ENCODE measurements around the gene MAP1LC3C.

MAP1LC3C gene

DNA sequence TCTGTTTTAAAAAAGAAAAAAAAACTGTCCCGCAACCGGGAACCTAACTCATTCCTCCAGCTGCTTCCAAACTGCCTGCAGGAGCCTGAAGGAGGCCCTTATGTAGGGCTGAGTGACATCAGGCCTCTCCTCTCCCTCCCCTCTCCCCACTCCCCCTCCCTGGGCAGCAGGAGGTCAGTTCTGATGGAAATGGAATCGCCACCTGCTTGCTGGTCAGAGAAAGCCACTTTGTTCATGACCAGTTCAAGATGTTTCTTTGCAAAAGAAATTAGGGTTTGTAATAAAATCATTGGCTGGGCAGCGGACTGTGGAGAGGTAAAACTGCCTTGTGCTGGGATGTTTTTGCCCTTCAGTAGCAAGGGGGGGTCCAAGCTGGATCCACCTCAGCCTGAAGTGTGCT is at the start of gene MAP1LC3C:
TSS of gene MAP1LC3C (minus strand) at position 73 of the 400 bp plus-strand sequence. CDS start 90 bp downstream, outside the sequence.
- no peak for DNase-seq

DNA sequence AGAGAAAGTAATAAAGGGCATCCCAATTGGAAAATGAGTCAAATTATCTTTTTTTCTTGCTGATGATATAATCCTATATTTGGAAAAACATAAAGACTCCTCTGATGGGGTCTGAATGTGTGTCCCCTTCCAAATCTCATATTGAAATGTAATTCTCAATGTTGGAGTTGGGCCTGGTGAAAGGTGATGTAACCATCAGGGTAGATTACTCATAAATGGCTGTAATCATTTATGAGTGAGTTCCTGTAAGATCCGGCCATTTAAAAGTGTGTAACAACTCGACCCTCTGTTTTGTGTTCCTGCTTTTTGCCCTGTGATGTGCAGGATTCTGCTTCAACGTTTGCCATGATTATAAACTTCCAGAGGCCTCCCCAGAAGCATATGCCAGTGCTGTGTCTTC is 44.3 kb upstream of the MAP1LC3C start:
- DNase-seq: no peak

DNA sequence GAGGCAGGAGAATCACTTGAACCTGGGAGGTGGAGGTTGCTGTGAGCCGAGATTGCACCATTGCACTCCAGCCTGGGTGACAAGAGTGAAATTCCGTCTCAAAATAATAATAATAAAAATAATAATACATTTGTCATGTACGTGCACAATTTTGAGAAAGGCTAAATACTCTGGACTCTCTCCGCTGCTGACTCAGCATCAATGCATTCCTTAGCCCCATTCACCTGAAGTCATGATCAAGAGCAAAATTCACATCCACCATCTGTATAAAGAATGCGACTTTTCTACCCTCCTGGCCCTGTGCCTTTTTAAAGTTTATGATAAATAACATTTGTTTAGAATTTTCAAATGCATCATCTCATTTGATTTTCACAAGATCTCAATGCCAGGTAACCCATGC is 35.5 kb upstream of the MAP1LC3C start:
- DNase-seq: no peak

GRCh38 chr1:242033447-242033846 is 34.5 kb upstream of the MAP1LC3C start:
- DNase-seq: no peak

DNA sequence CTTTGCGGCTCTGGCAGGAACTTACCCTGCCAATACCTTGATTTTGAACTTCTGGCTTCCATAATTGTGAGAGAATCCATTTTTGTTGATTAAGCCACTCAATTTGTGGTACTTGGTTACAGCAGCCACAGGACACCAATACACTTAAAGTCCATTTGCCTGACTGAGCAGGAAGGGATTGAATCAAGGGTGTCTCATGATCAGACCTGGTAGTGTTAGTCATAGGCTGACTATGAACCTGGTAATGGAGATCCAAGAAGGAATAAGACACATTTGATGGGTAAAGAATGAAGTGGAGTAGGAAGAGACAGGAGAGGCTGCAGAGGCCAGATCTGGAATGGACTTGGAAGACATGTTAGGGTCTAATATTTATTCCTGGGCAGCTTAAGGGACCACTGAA is 31.2 kb upstream of the MAP1LC3C start:
- no peak for DNase-seq

- no peak for DNase-seq
Measured at GRCh38 chr1:242025681-242026080, 26.8 kb upstream of the MAP1LC3C start.

DNA sequence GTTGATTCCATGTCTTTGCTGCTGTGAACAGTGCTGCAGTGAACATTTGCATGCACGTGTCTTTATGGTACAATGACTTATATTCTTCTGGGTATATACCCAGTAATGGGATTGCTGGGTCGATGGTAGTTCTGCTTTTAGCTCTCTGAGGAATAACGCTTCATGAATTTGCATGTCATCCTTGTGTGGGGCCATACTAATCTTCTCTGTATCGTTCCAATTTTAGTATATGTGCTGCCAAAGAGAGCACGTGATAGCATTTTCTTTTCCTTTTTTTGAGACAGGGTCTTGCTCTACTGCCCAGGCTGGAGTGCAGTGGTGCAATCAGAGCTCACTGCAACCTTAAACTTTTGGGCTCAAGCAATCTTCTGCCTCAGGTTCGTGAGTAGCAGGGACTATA is 24.9 kb upstream of the MAP1LC3C start:
- DNase-seq: no peak

DNA sequence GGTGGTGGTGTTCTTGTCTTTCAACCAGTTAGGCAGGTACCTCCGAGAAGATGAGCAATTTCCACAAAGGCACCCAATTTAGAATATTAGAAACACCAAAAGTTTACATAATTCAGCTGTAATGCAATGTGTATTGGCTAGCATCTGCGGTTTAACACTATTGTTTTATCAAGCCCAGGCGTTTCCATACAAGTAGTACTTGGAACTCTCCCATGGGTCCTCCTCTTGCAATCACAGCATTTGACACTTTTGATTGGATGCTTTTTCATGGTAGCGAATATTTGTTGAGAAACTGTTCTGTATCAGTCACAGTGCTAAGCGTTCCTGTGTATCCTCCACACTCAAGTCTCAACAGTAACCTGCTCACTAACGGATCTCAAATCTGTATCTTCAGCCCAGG is 20.1 kb upstream of the MAP1LC3C start:
- DNase-seq: no peak

- no peak for DNase-seq
Measured at GRCh38 chr1:242017580-242018233, 18.8 kb upstream of the MAP1LC3C start.

GRCh38 chr1:242016479-242016878 is 17.6 kb upstream of the MAP1LC3C start:
- DNase-seq: no peak

DNA sequence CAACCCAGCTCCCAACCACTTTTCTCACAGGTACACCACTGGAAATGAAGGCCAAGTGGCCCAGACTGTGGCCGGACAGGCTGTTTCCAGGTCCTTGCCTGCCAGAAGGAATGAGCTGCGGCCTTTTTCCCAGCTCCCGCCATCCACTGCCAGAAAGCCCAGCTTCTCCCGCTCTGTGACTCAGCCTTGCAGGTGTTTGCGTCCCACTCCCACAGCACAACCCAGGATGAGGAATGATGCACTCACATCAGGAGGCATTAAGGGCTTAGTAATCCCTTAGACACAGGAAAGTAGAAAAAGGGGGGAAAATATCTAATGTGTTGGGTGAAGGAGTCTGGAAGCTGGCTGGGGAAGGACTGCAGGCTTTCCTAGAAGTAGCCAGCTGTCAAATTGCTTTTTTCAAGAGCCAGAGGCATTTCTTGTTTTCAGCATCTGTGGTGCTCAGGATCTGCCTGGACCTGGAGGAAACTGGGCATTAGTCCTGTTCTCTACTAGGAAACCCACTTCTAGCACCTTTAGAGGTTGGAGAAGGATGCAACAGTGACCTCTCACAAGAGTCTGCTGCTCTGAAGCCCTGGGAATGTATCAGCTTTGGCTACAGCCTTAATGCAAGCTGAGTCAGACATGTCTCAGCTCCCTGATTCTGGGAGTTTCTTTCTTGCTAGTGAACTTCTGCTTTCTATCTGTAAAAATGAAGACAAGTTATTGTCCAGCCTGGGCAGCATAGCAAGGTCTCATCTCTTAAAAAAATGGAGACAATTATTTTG is 13.2 kb upstream of the MAP1LC3C start:
- DNase-seq: no peak

DNA sequence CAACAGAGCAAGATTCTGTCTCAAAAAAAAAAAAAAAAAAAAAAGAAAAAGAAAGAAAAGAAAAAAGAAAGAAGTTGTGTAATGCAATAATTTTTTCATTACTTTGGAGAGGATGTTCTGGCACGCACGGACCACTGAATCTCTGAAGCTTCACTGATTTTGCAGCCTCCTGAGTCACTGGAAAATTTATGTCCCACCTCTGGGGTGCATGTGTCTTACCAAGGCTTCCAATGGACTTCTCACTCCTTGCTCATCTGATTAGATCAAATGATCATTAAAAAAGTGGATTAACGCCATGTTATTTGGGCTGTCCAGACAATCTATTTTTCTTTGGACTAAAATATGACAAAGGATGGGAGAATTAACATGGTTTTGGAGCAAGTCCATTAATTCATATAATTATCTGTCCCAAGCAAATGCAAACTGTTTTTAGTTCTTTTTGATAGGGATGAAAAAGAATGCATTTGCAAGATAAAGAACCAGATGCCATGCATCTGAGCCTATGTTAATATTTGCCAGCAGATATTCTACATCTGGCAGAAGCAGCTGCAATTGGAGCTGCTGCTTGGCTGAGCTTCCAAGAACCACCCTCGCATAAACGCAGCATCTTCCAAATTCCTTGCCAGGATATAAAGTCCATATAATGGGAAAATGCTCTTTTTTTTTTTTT is 10.1 kb upstream of the MAP1LC3C start:
- no peak for DNase-seq

DNA sequence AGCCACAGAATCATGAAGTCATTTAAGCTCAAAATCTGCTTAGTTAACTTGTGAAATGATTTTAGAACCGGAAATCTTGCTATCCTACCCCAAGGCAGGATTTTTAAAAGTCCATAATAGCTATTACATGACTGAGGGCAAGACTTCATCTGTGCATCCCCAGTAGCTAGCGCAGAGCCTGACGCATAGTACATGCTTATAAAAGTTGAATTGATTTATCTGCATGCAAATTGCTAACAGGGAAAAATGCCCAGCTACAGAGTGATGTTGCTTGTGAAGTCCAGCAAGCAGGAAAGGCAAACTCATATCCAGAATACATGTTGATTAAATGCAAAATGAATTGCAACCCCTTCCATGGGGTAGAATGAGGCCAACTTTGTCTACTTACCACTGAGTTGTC is 8.1 kb upstream of the MAP1LC3C start:
- DNase-seq: no peak

DNA sequence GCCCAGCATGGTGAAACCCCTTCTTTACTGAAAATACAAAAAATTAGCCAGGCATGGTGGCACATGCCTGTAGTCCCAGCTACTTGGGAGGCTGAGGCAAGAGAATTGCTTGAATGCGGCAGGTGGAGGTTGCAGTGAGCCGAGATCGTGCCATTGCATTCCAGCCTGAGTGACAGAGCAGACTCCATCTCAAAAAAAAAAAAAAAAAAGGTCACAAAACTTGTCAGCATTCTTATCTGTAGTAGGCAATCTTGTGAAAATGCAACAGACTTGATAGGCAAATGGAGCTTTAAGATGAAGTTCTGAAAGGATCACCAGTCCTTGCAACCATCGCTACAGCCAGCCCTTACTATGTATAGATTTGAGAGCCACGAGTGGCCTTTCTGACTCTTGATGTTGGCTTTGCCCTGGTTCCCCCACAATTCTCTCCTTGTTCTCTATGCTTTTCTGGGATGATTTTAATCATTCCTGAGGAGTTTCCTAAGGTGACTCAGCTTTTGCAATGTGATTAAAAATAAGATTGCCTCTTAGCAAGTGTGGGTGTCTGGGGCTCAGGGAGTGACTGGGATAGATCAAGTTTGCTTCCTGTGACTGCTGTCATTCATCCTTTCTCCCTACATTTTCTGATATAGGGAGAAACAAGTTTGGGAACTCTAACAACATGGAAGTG is 7.1 kb upstream of the MAP1LC3C start:
- no peak for DNase-seq

GRCh38 chr1:242004751-242005495 is 6.0 kb upstream of the MAP1LC3C start:
- no peak for DNase-seq

- no peak for DNase-seq
Measured at GRCh38 chr1:242002510-242002909, 3.6 kb upstream of the MAP1LC3C start.

- DNase-seq: no peak
Measured at GRCh38 chr1:242002072-242002471, 3.2 kb upstream of the MAP1LC3C start.

DNA sequence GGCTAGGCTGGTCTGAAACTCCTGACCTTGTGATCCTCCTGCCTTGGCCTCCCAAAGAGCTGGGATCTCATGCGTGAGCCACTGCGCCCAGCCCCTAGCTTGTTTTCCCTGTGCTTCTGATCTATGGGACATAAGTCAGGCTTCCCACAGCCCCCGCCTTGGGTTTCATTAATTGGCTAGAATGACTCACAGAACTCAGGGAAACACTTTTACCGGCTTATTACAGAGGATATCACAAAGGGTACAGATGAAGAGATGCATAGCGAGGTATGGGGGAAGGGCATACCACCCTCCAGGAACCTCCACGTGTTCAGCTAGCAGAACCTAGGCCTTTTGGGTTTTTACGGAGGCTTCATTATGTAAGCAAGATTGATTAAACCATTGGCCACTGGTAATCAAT is 1.5 kb upstream of the MAP1LC3C start:
- DNase-seq: no peak

GRCh38 chr1:241998412-241998921 is 431 bp downstream of the MAP1LC3C start:
- no peak for DNase-seq

DNA sequence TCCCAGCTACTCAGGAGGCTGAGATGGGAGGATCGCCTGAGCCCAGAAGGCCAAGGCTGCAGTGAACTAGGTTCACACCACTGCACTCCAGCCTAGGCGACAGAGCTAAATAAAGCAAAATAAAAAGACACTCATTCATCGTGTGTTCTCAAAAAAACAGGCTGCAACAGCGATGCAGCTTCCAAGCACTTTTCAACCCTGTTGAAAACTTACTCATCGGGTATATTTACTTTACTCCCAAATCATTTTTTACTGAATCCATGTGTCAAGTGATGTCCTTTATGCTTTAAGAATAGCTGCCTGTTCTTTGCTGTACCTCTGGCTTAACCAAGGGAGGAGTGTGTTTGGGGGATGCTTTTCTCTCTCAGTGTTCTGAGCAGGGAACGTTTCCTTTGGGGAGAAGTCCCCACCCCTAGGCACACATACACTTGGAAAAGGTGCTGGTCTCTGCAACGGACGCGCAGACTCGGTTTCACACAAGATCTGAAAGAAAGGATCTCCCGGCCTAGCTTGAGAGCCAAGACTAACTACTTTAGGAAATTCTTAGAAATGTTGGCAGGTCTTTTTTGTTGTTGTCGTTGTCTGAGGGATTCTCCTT is 1.4 kb downstream of the MAP1LC3C start:
- DNase-seq: no peak

DNA sequence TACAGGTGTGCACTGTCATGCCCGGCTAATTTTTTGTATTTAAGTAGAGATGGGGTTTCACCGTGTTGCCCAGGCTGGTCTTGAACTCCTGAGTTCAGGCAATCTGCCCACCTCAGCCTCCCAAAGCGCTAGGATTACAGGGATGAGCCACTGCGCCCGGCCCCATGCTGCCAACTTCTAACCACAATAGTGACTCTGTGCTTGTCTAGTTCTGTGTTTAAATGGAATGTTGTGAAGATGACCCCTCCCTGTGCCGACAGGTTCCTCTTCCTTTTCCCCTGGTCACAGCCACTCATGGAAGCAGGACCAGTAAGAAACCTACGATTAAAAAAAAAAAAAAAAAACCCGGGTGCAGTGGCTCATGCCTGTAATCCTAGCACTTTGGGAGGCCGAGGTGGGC is 4.7 kb downstream of the MAP1LC3C start:
- DNase-seq: no peak

- DNase-seq: no peak
Measured at GRCh38 chr1:241992734-241993133, 6.2 kb downstream of the MAP1LC3C start.
